Liver (tissue), 9 donors: ENCODE results near the gene ZMAT2. TPM values are rescaled to one million over a fixed set of nuclear protein-coding genes. Genes with fewer than 3 reads are reported as not detected.

Experiments
- DNase-seq: peaks from one replicate; pipeline ENCODE4 v3.0.0-alpha.2; 2017; ENCODE audit warnings: low spot score
- H3K27ac ChIP-seq, 2 donors: one replicate each; pipeline ENCODE4 v1.7.0; 2013; ENCODE audit warnings: inconsistent platforms in 2 of 2, low read length in 2 of 2, control low read depth in 1 of 2, low read depth in 1 of 2, mild to moderate bottlenecking in 1 of 2
- H3K27me3 ChIP-seq, 4 donors: one replicate each; pipeline versions ENCODE4 v1.6.1 to v1.7.0; 2013; ENCODE audit warnings: low read length in 3 of 4, inconsistent platforms in 1 of 4, mild to moderate bottlenecking in 1 of 4, moderate library complexity in 1 of 4; ENCODE audit not compliant: control insufficient read depth in 4 of 4, insufficient read depth in 4 of 4
- H3K36me3 ChIP-seq, 4 donors: one replicate each; pipeline versions ENCODE4 v1.6.1 to v1.7.0; 2013; ENCODE audit warnings: low read length in 3 of 4, mild to moderate bottlenecking in 3 of 4, low read depth in 1 of 4, moderate library complexity in 1 of 4; ENCODE audit not compliant: control insufficient read depth in 4 of 4, insufficient read depth in 3 of 4
- H3K4me1 ChIP-seq, 4 donors: one replicate each; pipeline versions ENCODE4 v1.6.1 to v1.7.0; 2013; ENCODE audit warnings: low read length in 3 of 4, mild to moderate bottlenecking in 3 of 4, moderate library complexity in 1 of 4; ENCODE audit not compliant: control insufficient read depth in 4 of 4, insufficient read depth in 4 of 4
- H3K4me3 ChIP-seq, 3 donors: one replicate each; pipeline versions ENCODE4 v1.6.1 to v1.7.0; 2013; ENCODE audit warnings: low read length in 3 of 3, control low read depth in 1 of 3, low read depth in 1 of 3, mild to moderate bottlenecking in 1 of 3
- H3K9ac ChIP-seq, 2 donors: one replicate each; pipeline ENCODE4 v1.7.0; 2013; ENCODE audit warnings: low read length in 2 of 2, mild to moderate bottlenecking in 2 of 2, moderate library complexity in 2 of 2, control low read depth in 1 of 2, low read depth in 1 of 2
- H3K9me3 ChIP-seq, 4 donors: one replicate each; pipeline versions ENCODE4 v1.6.1 to v1.7.0; 2013; ENCODE audit warnings: low read length in 3 of 4; ENCODE audit not compliant: control insufficient read depth in 4 of 4
- EGR1 ChIP-seq, 2 donors: IDR thresholded peaks; 2 replicates each; pipeline ENCODE4 v1.6.1; 2016 to 2018; ENCODE audit warnings: antibody characterized with exemption in 2 of 2, low read depth in 2 of 2
- FOXA1 ChIP-seq: IDR thresholded peaks from 2 replicates; pipeline ENCODE4 v1.6.1; 2016; ENCODE audit warnings: antibody characterized with exemption
- FOXA2 ChIP-seq: IDR thresholded peaks from 2 replicates; pipeline ENCODE4 v1.6.1; 2016; ENCODE audit warnings: antibody characterized with exemption
- GABPA ChIP-seq, 2 donors: IDR thresholded peaks in 1 of 2; conservative IDR thresholded peaks in 1 of 2; 2 replicates each; pipeline ENCODE4 v1.6.1; 2016; ENCODE audit warnings: antibody characterized with exemption in 2 of 2, mild to moderate bottlenecking in 1 of 2, moderate library complexity in 1 of 2
- HNF4A ChIP-seq, 2 donors: conservative IDR thresholded peaks; 2 replicates each; pipeline ENCODE4 v1.6.1; 2016; ENCODE audit warnings: antibody characterized with exemption in 2 of 2, mild to moderate bottlenecking in 2 of 2
- JUND ChIP-seq, 2 donors: IDR thresholded peaks; 2 replicates each; pipeline ENCODE4 v1.6.1; 2016; ENCODE audit warnings: antibody characterized with exemption in 2 of 2
- NR2F2 ChIP-seq: IDR thresholded peaks from 2 replicates; pipeline ENCODE4 v1.6.1; 2016; ENCODE audit warnings: antibody characterized with exemption
- RAD21 ChIP-seq, 2 donors: IDR thresholded peaks; 2 replicates each; pipeline ENCODE4 v1.6.1; 2016; ENCODE audit warnings: antibody characterized with exemption in 2 of 2, mild to moderate bottlenecking in 2 of 2
- RXRA ChIP-seq, 2 donors: IDR thresholded peaks; 2 replicates each; pipeline ENCODE4 v1.6.1; 2017 to 2018; ENCODE audit warnings: antibody characterized with exemption in 2 of 2, mild to moderate bottlenecking in 1 of 2
- SP1 ChIP-seq: IDR thresholded peaks from 2 replicates; pipeline ENCODE4 v1.6.1; 2018; ENCODE audit warnings: antibody characterized with exemption, mild to moderate bottlenecking
- TAF1 ChIP-seq: conservative IDR thresholded peaks from 2 replicates; pipeline ENCODE4 v1.6.1; 2016; ENCODE audit warnings: antibody characterized with exemption, mild to moderate bottlenecking
- YY1 ChIP-seq: IDR thresholded peaks from 2 replicates; pipeline ENCODE4 v1.6.1; 2016; ENCODE audit warnings: antibody characterized with exemption, mild to moderate bottlenecking
- WGBS: extraction: QIAGEN DNeasy Blood & Tissue Kit; methylation state at CpG from one replicate; pipeline ENCODE4 v1.1.7; 2013; 5-methylcytosine and 5-hydroxymethylcytosine counted together
- polyA plus RNA-seq, 2 donors: library from polyadenylated mRNA; stranded (reverse) in 1 of 2; unstranded in 1 of 2; fragments of 200-250 nt in 1 of 2; fragments of >200 nt in 1 of 2; fragmentation: Nextera tagmentation in 1 of 2; extraction: Ambion mirVana in 1 of 2; gene quantifications; one replicate each; pipeline versions ENCODE4 v1.2.1 to v1.2.3, GENCODE V29; 2013 to 2015
- total RNA-seq, 2 donors: library from RNA; depleted of rRNA; stranded (reverse); fragments of >200 nt; gene quantifications; one replicate each; pipeline ENCODE4 v1.2.3, GENCODE V29; 2014
- TF ChIP-seq, protein P1 (sequence below): IDR thresholded peaks from 2 replicates; pipeline ENCODE4 v1.6.1; 2016; ENCODE audit warnings: antibody characterized with exemption, mild to moderate bottlenecking
- TF ChIP-seq, protein P2 (sequence below): IDR thresholded peaks from 2 replicates; pipeline ENCODE4 v1.6.1; 2016; ENCODE audit warnings: antibody characterized with exemption
- TF ChIP-seq, protein P3 (sequence below): fragments of 150-350 bp; IDR thresholded peaks from 2 replicates; pipeline ENCODE4 v1.5.1; 2017; ENCODE audit warnings: improper control_type of control experiment, low read depth, low read length; ENCODE audit not compliant: missing input control
- TF ChIP-seq, protein P4 (sequence below): IDR thresholded peaks from 2 replicates; pipeline ENCODE4 v1.6.1; 2016; ENCODE audit warnings: antibody characterized with exemption
- TF ChIP-seq, protein P5 (sequence below): IDR thresholded peaks from 2 replicates; pipeline ENCODE4 v1.6.1; 2016; ENCODE audit warnings: antibody characterized with exemption
- donor health status: healthy.
- donor health status: healthy.
- donor health status: healthy.
- donor health status: healthy.
- donor health status: healthy.

Gene ZMAT2
- total and polyA plus RNA-seq, 4 donors = 14.5 to 34.3 (median 22.0) TPM

DNA sequence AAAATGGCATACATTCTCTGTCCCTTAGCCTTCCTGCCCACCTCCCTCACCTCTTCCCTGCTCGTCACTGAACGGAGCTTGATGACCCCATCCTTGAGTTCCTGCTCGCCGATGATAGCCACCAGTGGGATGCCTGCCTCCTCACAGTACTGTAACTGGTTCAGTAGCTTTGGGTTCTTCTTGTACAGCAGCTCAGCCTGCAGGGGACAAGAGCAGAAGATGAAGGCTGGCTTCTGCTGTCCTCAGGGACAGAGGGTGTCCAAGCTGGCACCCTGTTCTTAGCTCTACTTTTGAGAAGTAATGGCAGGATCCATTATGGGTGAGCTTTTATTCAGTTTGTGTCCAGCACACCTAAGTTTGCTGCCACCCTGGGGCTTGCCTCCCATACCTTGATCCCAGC lies 25.6 kb upstream of the ZMAT2 start:
- DNase-seq = no peak
- Histone ChIP-seq H3K27me3 (no peaks in the 10 kb centered on the region), H3K4me3 (no peak overlapping the region), H3K36me3 (peaks cover 7 to 65% (median 32%) of the 10 kb centered on the region in 4 donors), H3K9ac (no peak overlapping the region), H3K4me1 (peaks cover 0 to 1% (median 0%) of the 10 kb centered on the region in 4 donors), H3K9me3 (no peaks in the 10 kb centered on the region), H3K27ac (no peak overlapping the region)
- TF ChIP-seq EGR1 (IDR thresholded peaks at IDR 0.05; ENCODE audit: low read depth in 2 of 2) = no peak
- no peak for TF ChIP-seq NR2F2
- TF ChIP-seq RXRA (IDR thresholded peaks at IDR 0.05) = no peak
- TF ChIP-seq YY1 = no peak
- TF ChIP-seq, protein P1, sequence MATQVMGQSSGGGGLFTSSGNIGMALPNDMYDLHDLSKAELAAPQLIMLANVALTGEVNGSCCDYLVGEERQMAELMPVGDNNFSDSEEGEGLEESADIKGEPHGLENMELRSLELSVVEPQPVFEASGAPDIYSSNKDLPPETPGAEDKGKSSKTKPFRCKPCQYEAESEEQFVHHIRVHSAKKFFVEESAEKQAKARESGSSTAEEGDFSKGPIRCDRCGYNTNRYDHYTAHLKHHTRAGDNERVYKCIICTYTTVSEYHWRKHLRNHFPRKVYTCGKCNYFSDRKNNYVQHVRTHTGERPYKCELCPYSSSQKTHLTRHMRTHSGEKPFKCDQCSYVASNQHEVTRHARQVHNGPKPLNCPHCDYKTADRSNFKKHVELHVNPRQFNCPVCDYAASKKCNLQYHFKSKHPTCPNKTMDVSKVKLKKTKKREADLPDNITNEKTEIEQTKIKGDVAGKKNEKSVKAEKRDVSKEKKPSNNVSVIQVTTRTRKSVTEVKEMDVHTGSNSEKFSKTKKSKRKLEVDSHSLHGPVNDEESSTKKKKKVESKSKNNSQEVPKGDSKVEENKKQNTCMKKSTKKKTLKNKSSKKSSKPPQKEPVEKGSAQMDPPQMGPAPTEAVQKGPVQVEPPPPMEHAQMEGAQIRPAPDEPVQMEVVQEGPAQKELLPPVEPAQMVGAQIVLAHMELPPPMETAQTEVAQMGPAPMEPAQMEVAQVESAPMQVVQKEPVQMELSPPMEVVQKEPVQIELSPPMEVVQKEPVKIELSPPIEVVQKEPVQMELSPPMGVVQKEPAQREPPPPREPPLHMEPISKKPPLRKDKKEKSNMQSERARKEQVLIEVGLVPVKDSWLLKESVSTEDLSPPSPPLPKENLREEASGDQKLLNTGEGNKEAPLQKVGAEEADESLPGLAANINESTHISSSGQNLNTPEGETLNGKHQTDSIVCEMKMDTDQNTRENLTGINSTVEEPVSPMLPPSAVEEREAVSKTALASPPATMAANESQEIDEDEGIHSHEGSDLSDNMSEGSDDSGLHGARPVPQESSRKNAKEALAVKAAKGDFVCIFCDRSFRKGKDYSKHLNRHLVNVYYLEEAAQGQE = no peak
- TF ChIP-seq, protein P2, sequence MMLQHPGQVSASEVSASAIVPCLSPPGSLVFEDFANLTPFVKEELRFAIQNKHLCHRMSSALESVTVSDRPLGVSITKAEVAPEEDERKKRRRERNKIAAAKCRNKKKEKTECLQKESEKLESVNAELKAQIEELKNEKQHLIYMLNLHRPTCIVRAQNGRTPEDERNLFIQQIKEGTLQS = no peak
- no peak for TF ChIP-seq FOXA1
- no peak for TF ChIP-seq JUND (IDR thresholded peaks at IDR 0.05)
- TF ChIP-seq, protein P3, sequence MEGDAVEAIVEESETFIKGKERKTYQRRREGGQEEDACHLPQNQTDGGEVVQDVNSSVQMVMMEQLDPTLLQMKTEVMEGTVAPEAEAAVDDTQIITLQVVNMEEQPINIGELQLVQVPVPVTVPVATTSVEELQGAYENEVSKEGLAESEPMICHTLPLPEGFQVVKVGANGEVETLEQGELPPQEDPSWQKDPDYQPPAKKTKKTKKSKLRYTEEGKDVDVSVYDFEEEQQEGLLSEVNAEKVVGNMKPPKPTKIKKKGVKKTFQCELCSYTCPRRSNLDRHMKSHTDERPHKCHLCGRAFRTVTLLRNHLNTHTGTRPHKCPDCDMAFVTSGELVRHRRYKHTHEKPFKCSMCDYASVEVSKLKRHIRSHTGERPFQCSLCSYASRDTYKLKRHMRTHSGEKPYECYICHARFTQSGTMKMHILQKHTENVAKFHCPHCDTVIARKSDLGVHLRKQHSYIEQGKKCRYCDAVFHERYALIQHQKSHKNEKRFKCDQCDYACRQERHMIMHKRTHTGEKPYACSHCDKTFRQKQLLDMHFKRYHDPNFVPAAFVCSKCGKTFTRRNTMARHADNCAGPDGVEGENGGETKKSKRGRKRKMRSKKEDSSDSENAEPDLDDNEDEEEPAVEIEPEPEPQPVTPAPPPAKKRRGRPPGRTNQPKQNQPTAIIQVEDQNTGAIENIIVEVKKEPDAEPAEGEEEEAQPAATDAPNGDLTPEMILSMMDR = no peak
- no peak for TF ChIP-seq SP1
- no peak for TF ChIP-seq RAD21 (IDR thresholded peaks at IDR 0.05)
- TF ChIP-seq, protein P4, sequence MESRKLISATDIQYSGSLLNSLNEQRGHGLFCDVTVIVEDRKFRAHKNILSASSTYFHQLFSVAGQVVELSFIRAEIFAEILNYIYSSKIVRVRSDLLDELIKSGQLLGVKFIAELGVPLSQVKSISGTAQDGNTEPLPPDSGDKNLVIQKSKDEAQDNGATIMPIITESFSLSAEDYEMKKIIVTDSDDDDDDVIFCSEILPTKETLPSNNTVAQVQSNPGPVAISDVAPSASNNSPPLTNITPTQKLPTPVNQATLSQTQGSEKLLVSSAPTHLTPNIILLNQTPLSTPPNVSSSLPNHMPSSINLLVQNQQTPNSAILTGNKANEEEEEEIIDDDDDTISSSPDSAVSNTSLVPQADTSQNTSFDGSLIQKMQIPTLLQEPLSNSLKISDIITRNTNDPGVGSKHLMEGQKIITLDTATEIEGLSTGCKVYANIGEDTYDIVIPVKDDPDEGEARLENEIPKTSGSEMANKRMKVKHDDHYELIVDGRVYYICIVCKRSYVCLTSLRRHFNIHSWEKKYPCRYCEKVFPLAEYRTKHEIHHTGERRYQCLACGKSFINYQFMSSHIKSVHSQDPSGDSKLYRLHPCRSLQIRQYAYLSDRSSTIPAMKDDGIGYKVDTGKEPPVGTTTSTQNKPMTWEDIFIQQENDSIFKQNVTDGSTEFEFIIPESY = no peak
- TF ChIP-seq TAF1 = no peak
- TF ChIP-seq GABPA (IDR thresholded peaks at IDR 0.05 in 1 of 2, conservative IDR thresholded peaks at IDR 0.05 in 1 of 2) = no peak
- no peak for TF ChIP-seq HNF4A (conservative IDR thresholded peaks at IDR 0.05)
- TF ChIP-seq, protein P5, sequence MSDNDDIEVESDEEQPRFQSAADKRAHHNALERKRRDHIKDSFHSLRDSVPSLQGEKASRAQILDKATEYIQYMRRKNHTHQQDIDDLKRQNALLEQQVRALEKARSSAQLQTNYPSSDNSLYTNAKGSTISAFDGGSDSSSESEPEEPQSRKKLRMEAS = no peak
- TF ChIP-seq FOXA2 = no peak
- 97% methylated on average over 4 of the region's 4 CpGs for WGBS
